HepG2 (cell line): ENCODE results near the gene MTFP1. TPM values are rescaled to one million over a fixed set of nuclear protein-coding genes. Genes with fewer than 3 reads are reported as not detected.

Experiments
- AKAP8 ChIP-seq: sonication (generic); formaldehyde crosslinking; IDR thresholded peaks from 2 replicates; pipeline ENCODE4 v1.5.1; 2020; ENCODE audit warnings: mild to moderate bottlenecking, missing genetic modification reagents
- BHLHE40 ChIP-seq: IDR thresholded peaks from 2 replicates; pipeline ENCODE4 v1.6.1; 2011; ENCODE audit warnings: low read length, improper control_type of control experiment
- FLYWCH1 ChIP-seq: sonication (generic); formaldehyde crosslinking; IDR thresholded peaks from 2 replicates; pipeline ENCODE4 v1.8.1; 2023; ENCODE audit warnings: mild to moderate bottlenecking, missing genetic modification reagents
- FOXO1 ChIP-seq: sonication (generic); formaldehyde crosslinking; IDR thresholded peaks from 2 replicates; pipeline ENCODE4 v1.4.0; 2020; ENCODE audit warnings: missing genetic modification reagents
- HNRNPH1 ChIP-seq: fragments of 200-400 bp; formaldehyde crosslinking; optimal IDR thresholded peaks from 2 replicates; pipeline ENCODE3; 2017; ENCODE audit warnings: mild to moderate bottlenecking, low read depth, low read length
- MAFG ChIP-seq: sonication (generic); formaldehyde crosslinking; IDR thresholded peaks from 2 replicates; pipeline ENCODE4 v1.5.1; 2020; ENCODE audit warnings: mild to moderate bottlenecking, missing genetic modification reagents
- MAZ ChIP-seq, 2 experiments: sonication (generic) in 1 of 2; formaldehyde crosslinking in 1 of 2; IDR thresholded peaks; 2 replicates each; pipeline versions ENCODE4 v1.5.0 to v1.6.1; 2012 to 2020; ENCODE audit warnings: low read depth in 2 of 2, mild to moderate bottlenecking in 2 of 2, borderline replicate concordance in 1 of 2, improper control_type of control experiment in 1 of 2, low read length in 1 of 2, missing genetic modification reagents in 1 of 2, moderate library complexity in 1 of 2
- RBAK ChIP-seq: sonication (generic); formaldehyde crosslinking; IDR thresholded peaks from 2 replicates; pipeline ENCODE4 v1.5.1; 2020; ENCODE audit warnings: mild to moderate bottlenecking, missing genetic modification reagents
- SALL1 ChIP-seq: sonication (generic); formaldehyde crosslinking; IDR thresholded peaks from 2 replicates; pipeline ENCODE4 v1.8.0; 2022; ENCODE audit warnings: mild to moderate bottlenecking, missing genetic modification reagents
- SETDB1 ChIP-seq: sonication (generic); formaldehyde crosslinking; IDR thresholded peaks from 2 replicates; pipeline ENCODE4 v1.5.1; 2020; ENCODE audit warnings: missing genetic modification reagents, mild to moderate bottlenecking, borderline replicate concordance
- STAG1 ChIP-seq: sonication (generic); formaldehyde crosslinking; IDR thresholded peaks from 2 replicates; pipeline ENCODE4 v1.4.0; 2020; ENCODE audit warnings: missing genetic modification reagents
- TGIF2 ChIP-seq: IDR thresholded peaks from 2 replicates; pipeline ENCODE4 v1.6.1; 2016; ENCODE audit warnings: control low read depth, missing compliant biosample characterization
- USF2 ChIP-seq, 2 experiments: sonication (generic) in 1 of 2; formaldehyde crosslinking in 1 of 2; IDR thresholded peaks; 2 replicates each; pipeline versions ENCODE4 v1.5.1 to v1.6.1; 2011 to 2020; ENCODE audit warnings: borderline replicate concordance in 1 of 2, low read depth in 1 of 2, low read length in 1 of 2, mild to moderate bottlenecking in 1 of 2, missing genetic modification reagents in 1 of 2, moderate library complexity in 1 of 2
- ZBTB7A ChIP-seq: sonication (generic); formaldehyde crosslinking; IDR thresholded peaks from 2 replicates; pipeline ENCODE4 v1.8.0; 2022; ENCODE audit warnings: mild to moderate bottlenecking, missing genetic modification reagents
- ZFP91 ChIP-seq: sonication (generic); formaldehyde crosslinking; IDR thresholded peaks from 2 replicates; pipeline ENCODE4 v1.9.0; 2022; ENCODE audit warnings: missing genetic modification reagents, mild to moderate bottlenecking, borderline replicate concordance
- ZNF17 ChIP-seq: sonication (generic); formaldehyde crosslinking; IDR thresholded peaks from 2 replicates; pipeline ENCODE4 v1.5.0; 2020; ENCODE audit warnings: mild to moderate bottlenecking, missing genetic modification reagents
- ZNF354B ChIP-seq: sonication (generic); formaldehyde crosslinking; IDR thresholded peaks from 2 replicates; pipeline ENCODE4 v1.8.0; 2022; ENCODE audit warnings: mild to moderate bottlenecking, missing genetic modification reagents
- polyA plus RNA-seq, 8 experiments: library from polyadenylated mRNA; depleted of rRNA in 3 of 8; stranded (reverse) in 7 of 8; unstranded in 1 of 8; fragments of >200 nt; fragmentation: Illumina TruSeq in 4 of 8; extraction: Trizol in 4 of 8; gene quantifications; 2 replicates each; pipeline versions ENCODE4 v1.2.1 to v1.2.3, GENCODE V29; 2011 to 2016; ENCODE audit warnings: low read depth in 4 of 8, missing spikeins in 1 of 8, mixed read lengths in 1 of 8; ENCODE audit not compliant: insufficient read depth in 1 of 8
- total RNA-seq, 5 experiments: library from RNA; depleted of rRNA; stranded (reverse); fragments of >200 nt; fragmentation: Illumina TruSeq; extraction: Trizol; gene quantifications; 2 replicates each; pipeline ENCODE4 v1.2.3, GENCODE V29; 2016; ENCODE audit warnings: low read depth in 1 of 5
- TF ChIP-seq, protein P1 (sequence below): sonication (generic); formaldehyde crosslinking; IDR thresholded peaks from 2 replicates; pipeline ENCODE4 v1.4.0; 2020; ENCODE audit warnings: mild to moderate bottlenecking, missing genetic modification reagents, borderline replicate concordance
- TF ChIP-seq, protein P2 (sequence below): sonication (generic); formaldehyde crosslinking; IDR thresholded peaks from 2 replicates; pipeline ENCODE4 v1.5.0; 2020; ENCODE audit warnings: mild to moderate bottlenecking, low read depth, missing genetic modification reagents, borderline replicate concordance

MTFP1 gene
- total and polyA plus RNA-seq, 2 of the 13 experiments (the other 11 are each of a cell fraction or from before 2014, with no cell fraction given) = 29.5 to 45.6 TPM

DNA sequence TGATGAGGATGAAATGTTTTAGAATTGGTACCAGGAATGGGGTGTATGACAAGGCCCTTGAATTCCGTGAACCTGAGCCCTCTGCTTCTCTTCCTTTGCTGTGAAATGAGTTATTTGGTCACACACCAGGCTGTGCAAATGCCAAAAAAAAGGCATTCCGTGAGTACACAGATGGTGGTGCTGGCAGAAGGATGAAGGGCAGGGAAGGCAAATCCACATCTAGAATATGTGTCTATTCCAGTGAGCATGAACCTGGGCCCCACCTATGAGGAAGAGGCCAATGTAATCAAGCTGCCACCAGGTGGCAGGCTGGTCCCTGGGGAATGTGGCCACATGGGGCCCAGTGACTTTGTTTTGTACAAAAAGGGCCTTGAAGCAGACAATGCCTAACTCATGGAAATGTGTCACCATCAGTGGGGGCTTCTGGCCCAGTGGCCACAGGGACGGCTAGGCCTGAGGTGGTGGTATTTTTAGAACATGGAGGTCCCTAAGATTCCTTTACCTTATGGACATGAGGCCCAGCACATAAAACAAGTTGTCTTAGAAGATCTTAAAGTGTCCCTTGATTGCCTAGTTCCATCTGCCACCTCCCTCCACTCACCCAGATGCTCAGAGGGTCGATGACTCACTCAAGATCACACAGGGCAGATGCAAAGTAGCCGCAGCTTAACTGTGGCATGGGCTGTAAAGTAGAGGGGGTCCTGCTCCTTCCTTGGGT, 34.4 kb upstream of the MTFP1 start (continued):
- TF ChIP-seq, protein P1, sequence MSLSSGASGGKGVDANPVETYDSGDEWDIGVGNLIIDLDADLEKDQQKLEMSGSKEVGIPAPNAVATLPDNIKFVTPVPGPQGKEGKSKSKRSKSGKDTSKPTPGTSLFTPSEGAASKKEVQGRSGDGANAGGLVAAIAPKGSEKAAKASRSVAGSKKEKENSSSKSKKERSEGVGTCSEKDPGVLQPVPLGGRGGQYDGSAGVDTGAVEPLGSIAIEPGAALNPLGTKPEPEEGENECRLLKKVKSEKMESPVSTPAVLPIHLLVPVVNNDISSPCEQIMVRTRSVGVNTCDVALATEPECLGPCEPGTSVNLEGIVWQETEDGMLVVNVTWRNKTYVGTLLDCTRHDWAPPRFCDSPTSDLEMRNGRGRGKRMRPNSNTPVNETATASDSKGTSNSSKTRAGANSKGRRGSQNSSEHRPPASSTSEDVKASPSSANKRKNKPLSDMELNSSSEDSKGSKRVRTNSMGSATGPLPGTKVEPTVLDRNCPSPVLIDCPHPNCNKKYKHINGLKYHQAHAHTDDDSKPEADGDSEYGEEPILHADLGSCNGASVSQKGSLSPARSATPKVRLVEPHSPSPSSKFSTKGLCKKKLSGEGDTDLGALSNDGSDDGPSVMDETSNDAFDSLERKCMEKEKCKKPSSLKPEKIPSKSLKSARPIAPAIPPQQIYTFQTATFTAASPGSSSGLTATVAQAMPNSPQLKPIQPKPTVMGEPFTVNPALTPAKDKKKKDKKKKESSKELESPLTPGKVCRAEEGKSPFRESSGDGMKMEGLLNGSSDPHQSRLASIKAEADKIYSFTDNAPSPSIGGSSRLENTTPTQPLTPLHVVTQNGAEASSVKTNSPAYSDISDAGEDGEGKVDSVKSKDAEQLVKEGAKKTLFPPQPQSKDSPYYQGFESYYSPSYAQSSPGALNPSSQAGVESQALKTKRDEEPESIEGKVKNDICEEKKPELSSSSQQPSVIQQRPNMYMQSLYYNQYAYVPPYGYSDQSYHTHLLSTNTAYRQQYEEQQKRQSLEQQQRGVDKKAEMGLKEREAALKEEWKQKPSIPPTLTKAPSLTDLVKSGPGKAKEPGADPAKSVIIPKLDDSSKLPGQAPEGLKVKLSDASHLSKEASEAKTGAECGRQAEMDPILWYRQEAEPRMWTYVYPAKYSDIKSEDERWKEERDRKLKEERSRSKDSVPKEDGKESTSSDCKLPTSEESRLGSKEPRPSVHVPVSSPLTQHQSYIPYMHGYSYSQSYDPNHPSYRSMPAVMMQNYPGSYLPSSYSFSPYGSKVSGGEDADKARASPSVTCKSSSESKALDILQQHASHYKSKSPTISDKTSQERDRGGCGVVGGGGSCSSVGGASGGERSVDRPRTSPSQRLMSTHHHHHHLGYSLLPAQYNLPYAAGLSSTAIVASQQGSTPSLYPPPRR (CRISPR knock-in tag) = no peak
- TF ChIP-seq ZBTB7A (CRISPR knock-in tag) (0 out of 2 replicates have a peak, but pooled peaks have one; percentile 44), MAFG (CRISPR knock-in tag) (no peak), ZNF354B (CRISPR knock-in tag) (no peak), TGIF2 (0 out of 2 replicates have a peak, but pooled peaks have one; percentile 25), BHLHE40 (peak; percentile 29; the same call in 1 of the 2 replicates), FOXO1 (CRISPR knock-in tag) (0 out of 2 replicates have a peak, but pooled peaks have one; percentile 18), STAG1 (peak; percentile 97), SETDB1 (CRISPR knock-in tag) (no peak), FLYWCH1 (CRISPR knock-in tag) (no peak), MAZ (IDR thresholded peaks at IDR 0.05; ENCODE audit: borderline replicate concordance, low read depth, low read length) (no peak), MAZ (CRISPR knock-in tag; IDR thresholded peaks at IDR 0.05; ENCODE audit: low read depth) (0 out of 2 replicates have a peak, but pooled peaks have one; percentile 34), ZNF17 (no peak), ZFP91 (CRISPR knock-in tag) (peak; percentile 58; the same call in 1 of the 2 replicates), RBAK (CRISPR knock-in tag) (no peak), AKAP8 (CRISPR knock-in tag) (no peak), SALL1 (peak; percentile 57; the same call in 1 of the 2 replicates), HNRNPH1 (no peak), USF2 (IDR thresholded peaks at IDR 0.05; ENCODE audit: low read depth, low read length) (peak; percentile 19; the same call in 1 of the 2 replicates), USF2 (CRISPR knock-in tag; IDR thresholded peaks at IDR 0.05; ENCODE audit: borderline replicate concordance) (no peak)
- TF ChIP-seq, protein P2, sequence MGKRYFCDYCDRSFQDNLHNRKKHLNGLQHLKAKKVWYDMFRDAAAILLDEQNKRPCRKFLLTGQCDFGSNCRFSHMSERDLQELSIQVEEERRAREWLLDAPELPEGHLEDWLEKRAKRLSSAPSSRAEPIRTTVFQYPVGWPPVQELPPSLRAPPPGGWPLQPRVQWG (CRISPR knock-in tag) = no peak
